Fibroblast of the aortic adventitia (primary cell): ENCODE results near the gene EXOC4. TPM values are rescaled to one million over a fixed set of nuclear protein-coding genes. Genes with fewer than 3 reads are reported as not detected.

Source experiments
- DNase-seq: peaks from one replicate; pipeline ENCODE4 v3.0.0-alpha.2; 2010; ENCODE audit warnings: low read depth
- H3K4me3 ChIP-seq: 2 replicates; pipeline ENCODE4 v1.5.1; 2011; ENCODE audit warnings: low read depth, mild to moderate bottlenecking, control low read depth, low read length, moderate library complexity
- total RNA-seq: library from RNA; depleted of rRNA; stranded (reverse); fragments of >200 nt; gene quantifications from 2 replicates; pipeline ENCODE4 v1.2.3, GENCODE V29; 2012; ENCODE audit warnings: low replicate concordance
- TF ChIP-seq, protein P1 (sequence below): IDR thresholded peaks from 2 replicates; pipeline ENCODE4 v1.5.1; 2011; ENCODE audit warnings: mild to moderate bottlenecking, low read length, control low read depth, inconsistent platforms; ENCODE audit not compliant: insufficient read depth

The EXOC4 gene
- total RNA-seq, 1 donor = 105 TPM

DNA sequence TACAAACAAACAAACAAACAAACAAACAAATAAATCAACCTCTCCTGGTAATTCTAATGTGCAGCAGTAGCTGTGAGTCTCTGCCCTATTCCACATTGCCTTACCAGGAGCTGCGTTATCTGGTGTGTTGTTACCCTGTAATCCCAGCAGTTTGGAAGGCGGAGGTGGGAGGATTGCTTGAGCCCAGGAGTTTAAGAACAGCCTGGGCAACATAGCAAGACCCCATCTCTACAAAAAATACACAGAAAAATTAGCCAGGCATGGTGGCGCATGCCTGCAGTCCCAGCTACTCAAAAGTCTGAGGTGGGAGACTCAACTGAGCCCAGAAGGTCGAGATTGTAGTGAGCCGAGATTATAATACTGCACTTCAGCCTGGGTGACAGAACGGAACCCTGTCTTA, 192.7 kb downstream of the EXOC4 start:
- no peak overlapping the region for H3K4me3 ChIP-seq
- no peak for DNase-seq
- TF ChIP-seq, protein P1, sequence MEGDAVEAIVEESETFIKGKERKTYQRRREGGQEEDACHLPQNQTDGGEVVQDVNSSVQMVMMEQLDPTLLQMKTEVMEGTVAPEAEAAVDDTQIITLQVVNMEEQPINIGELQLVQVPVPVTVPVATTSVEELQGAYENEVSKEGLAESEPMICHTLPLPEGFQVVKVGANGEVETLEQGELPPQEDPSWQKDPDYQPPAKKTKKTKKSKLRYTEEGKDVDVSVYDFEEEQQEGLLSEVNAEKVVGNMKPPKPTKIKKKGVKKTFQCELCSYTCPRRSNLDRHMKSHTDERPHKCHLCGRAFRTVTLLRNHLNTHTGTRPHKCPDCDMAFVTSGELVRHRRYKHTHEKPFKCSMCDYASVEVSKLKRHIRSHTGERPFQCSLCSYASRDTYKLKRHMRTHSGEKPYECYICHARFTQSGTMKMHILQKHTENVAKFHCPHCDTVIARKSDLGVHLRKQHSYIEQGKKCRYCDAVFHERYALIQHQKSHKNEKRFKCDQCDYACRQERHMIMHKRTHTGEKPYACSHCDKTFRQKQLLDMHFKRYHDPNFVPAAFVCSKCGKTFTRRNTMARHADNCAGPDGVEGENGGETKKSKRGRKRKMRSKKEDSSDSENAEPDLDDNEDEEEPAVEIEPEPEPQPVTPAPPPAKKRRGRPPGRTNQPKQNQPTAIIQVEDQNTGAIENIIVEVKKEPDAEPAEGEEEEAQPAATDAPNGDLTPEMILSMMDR = no peak

GRCh38 chr7:133448012-133448411, 195.1 kb downstream of the EXOC4 start:
- H3K4me3 ChIP-seq = no peak overlapping the region
- TF ChIP-seq, protein P1 = no peak
- no peak for DNase-seq

- no peak for DNase-seq
- TF ChIP-seq, protein P1 = no peak
- H3K4me3 ChIP-seq = no peak overlapping the region
Measured at GRCh38 chr7:133452577-133452976, 199.7 kb downstream of the EXOC4 start.

DNA sequence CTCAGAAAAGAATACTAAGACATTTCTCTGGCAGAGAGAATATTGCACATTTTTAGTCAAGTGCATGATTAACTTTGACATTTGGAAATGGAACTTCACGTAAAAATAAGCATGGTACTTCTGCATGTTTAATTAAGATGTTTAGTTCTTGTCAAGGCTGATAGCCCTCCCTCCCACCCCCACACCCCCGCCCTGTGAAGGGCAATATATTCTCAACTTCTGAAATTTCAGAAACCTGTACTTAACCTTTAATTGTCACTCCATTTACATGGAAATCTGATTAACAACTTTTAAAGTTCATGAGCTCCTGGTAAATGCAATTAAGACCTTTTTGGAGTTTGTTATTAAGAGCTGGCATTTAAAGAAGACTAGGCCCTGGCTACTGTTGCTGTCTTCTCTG, 205.8 kb downstream of the EXOC4 start:
- DNase-seq = no peak
- TF ChIP-seq, protein P1 = no peak
- H3K4me3 ChIP-seq = no peak overlapping the region

GRCh38 chr7:133461421-133461820, 208.5 kb downstream of the EXOC4 start:
- no peak for DNase-seq
- TF ChIP-seq, protein P1 = no peak
- no peak overlapping the region for H3K4me3 ChIP-seq

DNA sequence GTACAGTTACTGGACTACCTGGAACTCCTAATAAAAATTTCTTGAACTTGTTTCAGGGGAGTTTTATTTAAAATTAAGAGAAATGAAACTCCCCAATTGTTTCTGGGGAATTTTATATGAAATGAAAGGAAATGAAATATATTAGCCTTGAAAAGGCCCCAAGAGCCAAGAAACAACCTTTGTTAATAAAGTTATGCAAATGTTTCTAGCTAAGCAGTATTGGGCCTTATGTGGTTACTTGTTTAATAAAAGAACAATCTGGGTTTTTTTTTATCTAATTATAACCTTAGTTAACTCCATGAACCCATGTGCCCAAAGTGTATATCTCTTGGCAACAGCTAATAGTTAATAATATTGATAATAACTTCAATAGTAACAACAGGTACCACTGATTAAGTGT, 222.8 kb downstream of the EXOC4 start:
- DNase-seq = no peak
- TF ChIP-seq, protein P1 = no peak

GRCh38 chr7:133477791-133478190, 224.9 kb downstream of the EXOC4 start:
- TF ChIP-seq, protein P1 = no peak
- H3K4me3 ChIP-seq = no peak overlapping the region
- no peak for DNase-seq

More for the DNA sequence above, 222.8 kb downstream of the EXOC4 start:
- H3K4me3 ChIP-seq = no peak overlapping the region
